Duodenal mucosa (tissue), 2 donors: ENCODE data around the gene GALNT17.

Experiments
- H3K27ac ChIP-seq: one replicate; pipeline ENCODE4 v1.7.0; 2013; ENCODE audit warnings: low read depth, low read length
- H3K27me3 ChIP-seq, 2 donors: one replicate each; pipeline ENCODE4 v1.7.0; 2013; ENCODE audit warnings: low read length in 2 of 2, control low read depth in 1 of 2; ENCODE audit not compliant: insufficient read depth in 2 of 2, control insufficient read depth in 1 of 2
- H3K36me3 ChIP-seq, 2 donors: one replicate each; pipeline ENCODE4 v1.7.0; 2013; ENCODE audit warnings: low read length in 2 of 2, control low read depth in 1 of 2; ENCODE audit not compliant: insufficient read depth in 2 of 2, control insufficient read depth in 1 of 2
- H3K4me1 ChIP-seq, 2 donors: one replicate each; pipeline ENCODE4 v1.7.0; 2013; ENCODE audit warnings: low read length in 2 of 2, control low read depth in 1 of 2; ENCODE audit not compliant: insufficient read depth in 2 of 2, control insufficient read depth in 1 of 2
- H3K4me3 ChIP-seq, 2 donors: one replicate each; pipeline ENCODE4 v1.7.0; 2013; ENCODE audit warnings: low read length in 2 of 2, low read depth in 1 of 2
- H3K9ac ChIP-seq, 2 donors: one replicate each; pipeline ENCODE4 v1.7.0; 2013; ENCODE audit warnings: low read length in 2 of 2, low read depth in 1 of 2
- H3K9me3 ChIP-seq, 2 donors: one replicate each; pipeline ENCODE4 v1.7.0; 2013; ENCODE audit warnings: low read length in 2 of 2, control low read depth in 1 of 2; ENCODE audit not compliant: control insufficient read depth in 1 of 2

GALNT17 gene

DNA sequence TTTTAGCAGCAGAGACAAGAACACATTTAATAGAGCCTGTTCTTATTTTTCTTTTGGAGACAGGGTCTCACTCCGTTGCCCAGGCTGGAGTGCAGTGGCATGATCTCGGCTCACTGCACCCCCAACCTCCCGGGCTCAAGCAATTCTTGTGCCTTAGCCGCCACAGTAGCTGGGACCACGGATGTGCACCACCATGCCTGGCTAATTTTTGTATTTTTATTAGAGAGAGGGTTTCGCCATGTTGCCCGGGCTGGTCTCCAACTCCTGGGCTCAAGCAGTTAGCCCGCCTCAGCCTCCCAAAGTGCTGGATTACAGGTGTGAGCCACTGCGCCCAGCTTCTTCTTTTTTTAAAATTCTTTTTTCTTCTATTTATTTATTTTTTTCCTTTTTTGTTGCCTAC, 23.3 kb downstream of the GALNT17 start:
- no peak overlapping the region for H3K9ac ChIP-seq
- H3K4me3 ChIP-seq = no peak overlapping the region
- H3K4me1 ChIP-seq = no peaks in the 10 kb centered on the region
- no peaks in the 10 kb centered on the region for H3K27me3 ChIP-seq
- no peaks in the 10 kb centered on the region for H3K36me3 ChIP-seq
- H3K9me3 ChIP-seq = peaks cover 6 to 11% of the 10 kb centered on the region in 2 donors
- H3K27ac ChIP-seq = no peak overlapping the region

DNA sequence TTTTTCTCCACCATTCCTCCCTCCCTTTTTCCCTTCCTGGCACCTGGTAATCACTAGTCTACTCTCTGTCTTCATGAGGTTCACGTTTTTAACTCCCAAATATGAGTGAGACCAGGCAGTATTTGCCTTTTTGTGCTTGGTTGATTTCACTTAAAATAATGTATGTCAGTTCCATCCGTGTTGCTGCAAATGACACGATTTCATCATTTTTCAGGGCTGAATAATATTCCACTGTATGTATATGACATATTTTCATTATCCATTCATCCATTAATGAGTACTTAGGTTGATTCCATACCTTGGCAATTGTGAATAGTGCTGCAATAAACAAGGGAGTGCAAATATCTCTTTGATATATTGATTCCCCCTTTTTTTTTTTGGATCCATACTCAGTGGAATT, 25.8 kb downstream of the GALNT17 start:
- Histone ChIP-seq H3K27me3 (no peaks in the 10 kb centered on the region), H3K9ac (no peak overlapping the region), H3K36me3 (no peaks in the 10 kb centered on the region), H3K4me3 (no peak overlapping the region), H3K9me3 (peaks cover 3 to 10% of the 10 kb centered on the region in 2 donors), H3K4me1 (no peaks in the 10 kb centered on the region), H3K27ac (no peak overlapping the region)

DNA sequence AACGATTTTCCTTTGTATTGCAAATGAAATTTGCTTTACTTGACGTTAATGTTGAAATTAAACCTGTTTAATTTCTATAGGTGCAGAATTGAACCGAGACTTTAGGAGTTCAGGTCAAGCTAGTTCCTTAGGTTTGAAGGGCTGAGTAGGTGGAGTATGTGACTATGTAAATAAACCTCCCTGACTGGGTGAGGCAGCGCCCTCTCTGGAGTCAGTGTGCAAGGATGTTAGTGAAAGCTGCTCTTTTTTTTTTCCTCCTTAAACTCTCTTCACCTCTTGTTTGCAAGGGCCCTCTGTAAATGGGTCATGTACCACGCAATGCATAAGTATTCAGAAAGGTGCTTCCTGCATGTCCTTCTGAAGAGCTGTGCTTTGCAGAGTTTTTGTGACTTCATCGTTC, 33.8 kb downstream of the GALNT17 start:
- no peak overlapping the region for H3K4me3 ChIP-seq
- H3K4me1 ChIP-seq = no peaks in the 10 kb centered on the region
- H3K9ac ChIP-seq = no peak overlapping the region
- H3K27ac ChIP-seq = no peak overlapping the region
- H3K27me3 ChIP-seq = no peaks in the 10 kb centered on the region
- H3K36me3 ChIP-seq = no peaks in the 10 kb centered on the region
- peaks cover 2 to 13% of the 10 kb centered on the region in 2 donors for H3K9me3 ChIP-seq

DNA sequence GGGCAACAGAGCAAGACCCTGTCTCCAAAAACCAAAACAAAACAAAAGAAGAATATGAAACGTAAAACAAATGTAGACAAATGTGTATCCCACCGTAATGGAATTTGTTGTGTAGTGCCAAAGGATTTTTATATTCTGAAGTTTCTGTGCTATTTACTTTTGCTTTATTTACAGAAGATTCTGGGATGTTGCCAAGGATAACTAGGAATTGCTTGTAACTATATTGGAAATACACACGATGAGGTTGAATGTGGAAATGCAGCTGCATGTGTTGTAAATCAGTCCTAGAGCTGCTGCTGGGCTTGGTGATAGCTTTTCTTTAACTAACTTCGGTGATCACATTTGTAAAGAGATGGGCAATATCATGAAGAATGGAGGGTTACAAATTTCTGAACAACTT, 39.5 kb downstream of the GALNT17 start:
- no peak overlapping the region for H3K9ac ChIP-seq
- H3K9me3 ChIP-seq = peaks cover 6 to 14% of the 10 kb centered on the region in 2 donors
- no peaks in the 10 kb centered on the region for H3K27me3 ChIP-seq
- H3K36me3 ChIP-seq = no peaks in the 10 kb centered on the region
- no peak overlapping the region for H3K27ac ChIP-seq
- no peaks in the 10 kb centered on the region for H3K4me1 ChIP-seq
- no peak overlapping the region for H3K4me3 ChIP-seq

DNA sequence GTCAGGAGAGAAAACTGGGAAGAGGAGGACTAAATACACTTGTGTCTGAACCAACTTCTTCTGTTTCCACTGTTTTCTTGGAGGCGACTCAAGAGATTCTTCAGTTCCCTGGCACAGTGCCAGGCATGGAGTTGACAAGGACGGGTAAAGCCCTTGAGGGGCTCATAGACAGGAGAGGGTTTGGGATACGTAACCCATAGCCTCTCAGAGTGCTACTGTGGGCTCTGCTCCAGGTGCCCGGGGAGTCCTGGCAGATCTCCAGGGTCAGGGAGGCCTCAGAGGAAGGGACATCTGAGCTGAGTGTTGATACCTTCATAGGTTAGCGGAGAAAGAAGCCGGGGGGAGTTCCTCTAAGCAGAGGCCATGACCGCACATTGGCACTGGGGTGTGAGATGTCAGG, 42.0 kb downstream of the GALNT17 start:
- H3K4me3 ChIP-seq = no peak overlapping the region
- no peaks in the 10 kb centered on the region for H3K27me3 ChIP-seq
- H3K9me3 ChIP-seq = peaks cover 9 to 19% of the 10 kb centered on the region in 2 donors
- no peak overlapping the region for H3K27ac ChIP-seq
- no peaks in the 10 kb centered on the region for H3K4me1 ChIP-seq
- H3K36me3 ChIP-seq = no peaks in the 10 kb centered on the region
- no peak overlapping the region for H3K9ac ChIP-seq

DNA sequence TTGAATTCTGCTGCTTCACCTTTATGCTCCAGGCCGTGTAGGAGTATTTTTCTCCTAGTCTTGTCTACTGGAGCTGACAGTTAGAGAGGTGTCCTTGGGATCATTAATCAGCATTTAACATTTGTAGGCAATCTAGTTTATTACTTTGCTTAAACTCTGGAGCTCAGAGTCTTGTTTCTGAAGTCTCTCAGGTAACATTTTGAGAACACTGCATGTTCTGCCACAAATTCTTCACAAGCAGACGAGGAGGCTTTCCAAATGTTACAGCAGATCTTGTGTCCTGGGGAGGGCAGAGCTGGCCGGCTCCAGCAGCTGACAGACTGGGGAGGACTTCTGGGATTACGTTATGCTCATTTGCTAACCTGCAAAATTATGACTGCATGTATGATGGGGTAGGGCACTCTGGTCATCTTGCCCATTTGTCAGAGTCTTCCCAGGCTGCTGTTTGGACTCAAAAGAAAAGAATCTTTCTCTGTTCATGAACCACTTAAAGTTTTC, 50.5 kb downstream of the GALNT17 start:
- Histone ChIP-seq H3K27ac (no peak overlapping the region), H3K36me3 (no peaks in the 10 kb centered on the region), H3K9ac (no peak overlapping the region), H3K27me3 (no peaks in the 10 kb centered on the region), H3K4me3 (no peak overlapping the region), H3K4me1 (no peaks in the 10 kb centered on the region), H3K9me3 (peaks cover 10 to 20% of the 10 kb centered on the region in 2 donors)

DNA sequence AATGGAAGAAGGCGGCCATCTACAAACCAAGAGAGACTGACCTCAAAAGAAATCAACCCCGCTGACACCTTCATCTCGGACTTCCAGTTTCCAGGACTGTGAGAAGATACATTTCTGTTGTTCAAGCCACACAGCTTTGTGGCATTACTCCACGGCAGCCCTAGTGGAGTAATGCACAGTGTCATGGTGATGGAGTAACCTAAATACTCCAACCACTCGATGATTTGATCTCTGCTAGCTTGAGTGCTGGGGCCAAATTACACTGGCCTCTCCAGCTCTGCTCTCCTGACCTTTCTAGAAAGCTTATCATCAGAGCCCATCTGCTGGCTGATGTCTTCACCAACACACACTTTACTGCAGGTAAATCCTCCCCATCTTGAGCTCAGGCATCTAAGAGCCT, 52.2 kb downstream of the GALNT17 start:
- Histone ChIP-seq H3K27me3 (no peaks in the 10 kb centered on the region), H3K9ac (no peak overlapping the region), H3K4me1 (no peaks in the 10 kb centered on the region), H3K4me3 (no peak overlapping the region), H3K36me3 (no peaks in the 10 kb centered on the region), H3K27ac (no peak overlapping the region), H3K9me3 (peaks cover 10 to 24% of the 10 kb centered on the region in 2 donors)

DNA sequence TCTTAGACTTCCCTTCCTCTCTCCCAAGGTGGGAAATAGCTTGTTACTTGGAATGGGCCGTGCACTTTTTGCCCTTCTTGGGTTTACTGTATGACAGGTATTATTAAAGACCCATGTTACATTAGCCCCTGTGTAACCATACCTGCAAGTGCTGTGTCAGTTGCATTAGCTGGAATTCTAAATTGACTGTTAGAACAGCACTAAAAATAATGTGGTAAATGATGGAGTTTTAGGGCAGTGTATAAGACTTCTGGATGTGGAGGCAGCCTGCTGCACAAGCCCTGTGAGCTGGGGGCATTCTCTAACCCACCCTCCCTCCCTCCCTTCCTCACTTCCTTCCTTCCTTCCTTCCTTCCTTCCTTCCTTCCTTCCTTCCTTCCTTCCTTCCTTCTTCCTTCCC, 52.7 kb downstream of the GALNT17 start:
- Histone ChIP-seq H3K9me3 (peaks cover 9 to 21% of the 10 kb centered on the region in 2 donors), H3K4me1 (no peaks in the 10 kb centered on the region), H3K4me3 (no peak overlapping the region), H3K27me3 (no peaks in the 10 kb centered on the region), H3K36me3 (no peaks in the 10 kb centered on the region), H3K27ac (no peak overlapping the region), H3K9ac (no peak overlapping the region)

DNA sequence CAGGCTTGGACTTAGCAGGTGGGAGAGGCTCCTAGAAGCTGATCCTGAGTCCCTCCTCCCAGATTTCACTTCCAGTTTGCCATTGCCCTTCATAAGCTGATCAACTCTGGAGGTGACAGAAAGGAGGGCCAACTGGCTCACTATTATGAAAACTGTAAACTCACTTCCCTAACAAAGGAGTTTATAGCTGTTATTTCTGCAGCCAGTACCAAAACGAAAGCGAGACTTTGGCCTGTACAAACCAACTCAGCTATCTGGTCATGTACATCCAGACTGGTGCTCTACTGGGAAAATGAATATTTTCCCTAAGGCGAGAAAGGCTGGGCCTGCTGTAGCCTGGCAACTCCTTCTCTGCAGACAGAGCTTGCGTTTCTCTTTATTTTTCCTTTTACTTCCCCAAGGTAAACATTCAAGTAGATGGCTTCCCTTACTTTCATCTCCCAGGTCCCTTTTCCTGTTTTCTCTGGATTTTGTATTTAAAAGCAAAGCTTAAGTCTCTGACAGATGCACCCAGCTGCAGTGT, 54.7 kb downstream of the GALNT17 start:
- Histone ChIP-seq H3K9ac (no peak overlapping the region), H3K4me1 (no peaks in the 10 kb centered on the region), H3K9me3 (peaks cover 3 to 25% of the 10 kb centered on the region in 2 donors), H3K4me3 (no peak overlapping the region), H3K27ac (no peak overlapping the region), H3K27me3 (no peaks in the 10 kb centered on the region), H3K36me3 (no peaks in the 10 kb centered on the region)

DNA sequence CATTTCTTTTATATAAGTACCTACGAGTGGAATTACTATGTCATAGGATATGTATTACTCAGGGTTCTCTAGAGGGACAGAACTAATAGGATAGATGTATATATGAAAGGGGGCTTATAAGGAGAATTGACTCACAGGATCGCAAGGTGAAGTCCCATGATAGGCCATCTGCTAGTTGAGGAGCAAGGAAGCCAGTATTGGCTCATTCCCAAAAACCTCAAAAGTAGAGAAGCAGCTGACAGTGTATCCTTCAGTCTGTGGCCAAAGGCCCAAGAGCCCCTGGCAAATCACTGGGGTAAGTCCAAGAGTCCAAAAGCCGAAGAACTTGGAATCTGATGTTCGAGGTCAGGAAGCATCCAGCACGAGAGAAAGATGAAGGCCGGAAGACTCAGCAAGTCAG, 59.8 kb downstream of the GALNT17 start:
- H3K9me3 ChIP-seq = peaks cover 9% of the 10 kb centered on the region in 2 donors
- H3K4me1 ChIP-seq = no peaks in the 10 kb centered on the region
- no peak overlapping the region for H3K9ac ChIP-seq
- no peak overlapping the region for H3K4me3 ChIP-seq
- H3K36me3 ChIP-seq = no peaks in the 10 kb centered on the region
- no peak overlapping the region for H3K27ac ChIP-seq
- no peaks in the 10 kb centered on the region for H3K27me3 ChIP-seq
